ENCODE results near the gene EPHA7.
A peak's percentile ranks its signal among the peaks of the same experiment; 100 is the strongest.

The EPHA7 gene

DNA sequence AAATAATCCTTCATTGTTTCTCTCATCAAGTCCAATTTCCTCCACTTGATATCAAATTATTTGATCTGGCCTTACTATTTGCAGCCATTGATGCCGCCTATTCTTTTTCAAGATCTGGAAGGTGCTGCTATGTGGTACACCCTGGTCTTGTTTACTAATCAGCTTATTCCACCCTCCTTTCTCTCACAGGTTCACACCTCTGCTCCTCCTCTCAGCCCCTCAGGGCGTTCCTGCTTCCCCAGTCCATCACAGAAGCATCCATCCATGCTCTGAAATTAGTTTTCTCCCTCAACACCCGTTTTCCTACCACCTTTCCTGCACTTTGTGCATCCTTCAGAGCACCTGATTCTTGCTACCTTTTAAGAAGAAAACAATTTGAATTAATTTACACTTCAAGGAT, 183.6 kb downstream of the EPHA7 start:
- DNase-seq = no peak

DNA sequence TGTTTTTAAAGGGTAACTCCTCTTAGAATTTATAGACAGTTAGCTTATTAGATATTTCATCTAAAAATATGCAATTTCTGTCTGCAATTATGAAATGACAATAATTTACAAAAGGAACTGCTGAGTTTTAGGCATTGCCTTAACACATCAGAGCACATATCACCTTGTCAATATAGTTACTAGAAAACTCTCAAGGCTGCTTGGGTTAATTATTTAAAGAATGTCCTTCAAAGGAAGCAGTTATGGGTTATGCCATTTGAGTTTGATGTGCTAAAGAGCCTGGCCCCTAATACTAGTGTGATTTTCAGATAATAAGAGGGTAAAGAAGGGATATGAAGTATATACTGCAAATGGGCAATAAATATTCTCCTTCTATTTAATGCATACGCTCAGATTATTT, 192.5 kb downstream of the EPHA7 start:
- no peak for DNase-seq

DNA sequence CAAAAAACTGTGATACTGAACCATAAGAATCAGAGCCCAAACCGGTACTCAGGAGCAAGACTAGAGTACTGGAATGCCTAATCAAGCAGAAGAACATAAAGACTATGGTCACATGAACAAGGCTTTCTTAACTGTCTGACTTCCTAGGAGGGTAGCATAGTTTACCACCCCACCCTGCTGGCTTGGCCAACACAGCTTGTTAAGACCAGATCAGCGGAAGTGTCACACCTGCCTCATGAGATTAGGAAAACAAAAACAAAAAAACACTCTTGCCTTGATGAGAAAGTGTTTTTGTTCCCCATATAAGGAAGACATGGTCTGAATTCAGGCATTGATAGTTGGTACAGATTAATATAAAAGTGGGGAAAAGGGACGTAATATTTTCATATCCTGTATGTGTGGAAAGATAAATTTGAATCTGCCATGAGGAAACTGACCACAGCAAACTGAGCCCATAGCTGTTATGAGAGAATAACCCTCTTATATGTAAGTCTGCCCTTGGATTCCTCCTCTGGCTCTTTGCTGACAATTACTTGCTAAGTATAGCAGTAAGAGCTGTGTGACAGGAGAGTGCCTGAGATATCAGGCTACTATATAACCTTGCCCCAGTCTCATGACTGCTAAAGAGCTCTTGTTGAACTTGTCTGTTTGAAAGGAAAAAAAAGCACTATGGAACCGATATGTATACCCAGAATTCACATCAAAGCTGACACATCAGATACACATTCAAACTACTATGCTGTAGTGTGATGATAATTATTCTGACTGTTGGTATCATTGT, 197.1 kb downstream of the EPHA7 start:
- DNase-seq = no peak

DNA sequence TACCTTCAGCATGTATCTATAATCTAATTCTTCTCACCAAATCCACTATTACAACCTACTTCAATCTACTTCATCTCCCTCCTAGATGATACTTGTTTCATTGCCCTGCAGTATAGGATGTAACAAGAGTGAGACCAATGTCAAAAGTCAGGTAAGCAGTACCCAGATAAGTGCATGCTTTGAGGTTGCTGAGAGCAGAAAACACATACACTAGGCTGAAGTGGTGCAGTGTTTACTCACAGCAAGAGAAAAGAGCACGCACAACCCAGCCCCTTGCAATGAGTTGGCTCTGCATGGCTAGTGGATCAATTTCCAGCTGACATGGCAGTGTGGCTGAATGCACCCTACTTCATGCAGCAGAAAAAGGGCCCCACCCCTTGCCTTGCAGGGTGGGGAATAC, 199.9 kb downstream of the EPHA7 start:
- DNase-seq = no peak

DNA sequence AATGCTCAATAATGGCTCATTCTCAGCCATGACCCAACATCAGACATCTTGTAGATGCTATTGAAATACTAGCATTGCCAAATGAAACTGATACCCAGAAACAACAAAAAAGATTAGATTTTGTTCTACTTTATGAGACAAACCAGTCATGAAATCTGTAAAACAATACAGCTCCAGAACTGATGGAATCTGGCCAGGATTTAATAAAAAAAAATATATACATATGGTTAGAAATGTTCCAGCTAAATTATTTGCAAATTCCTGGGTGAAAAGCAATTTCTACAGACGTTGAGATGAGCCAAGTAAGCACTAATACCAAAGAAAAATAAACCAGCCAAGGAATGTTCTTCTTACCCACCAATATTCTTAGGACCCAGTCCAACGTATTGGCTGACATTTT, 201.3 kb downstream of the EPHA7 start:
- DNase-seq = no peak

DNA sequence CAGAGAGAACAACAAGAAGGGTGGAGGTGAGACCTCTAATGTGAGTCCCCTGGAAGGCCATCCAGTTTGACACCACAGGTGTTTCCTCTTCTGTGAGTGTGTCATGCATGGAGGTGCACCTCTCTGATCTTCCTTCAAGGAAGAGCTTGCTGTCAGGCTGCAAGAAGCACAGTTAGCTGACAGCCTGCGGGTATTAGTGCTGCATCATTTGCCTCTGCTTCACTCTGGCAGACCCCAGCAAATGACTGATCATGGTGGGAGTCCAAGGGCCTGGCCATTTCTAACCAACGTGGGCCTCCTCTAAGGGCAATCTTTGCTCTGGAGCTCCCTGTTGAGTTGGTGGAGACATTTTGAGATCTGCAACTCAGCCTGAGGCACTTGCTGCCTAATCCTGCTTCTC, 206.3 kb downstream of the EPHA7 start:
- DNase-seq = no peak

DNA sequence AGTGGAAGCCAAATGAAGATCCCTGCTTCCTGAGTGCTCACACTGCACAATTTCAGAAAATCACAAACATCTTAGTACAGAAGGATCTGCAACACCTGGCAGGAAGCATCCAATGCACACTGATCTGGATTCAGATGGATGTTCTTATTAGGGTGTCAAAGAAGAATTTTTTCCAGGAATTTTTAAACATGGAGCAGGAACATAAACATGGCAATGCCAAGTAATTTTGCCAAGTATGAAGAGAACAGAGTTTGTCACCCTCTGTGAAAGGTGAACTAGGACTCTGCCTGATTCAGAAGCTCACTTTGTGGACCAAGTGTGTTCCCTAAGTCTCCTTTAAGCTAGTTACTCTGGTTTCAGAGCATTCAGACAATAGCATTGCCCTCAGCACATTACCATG, 208.5 kb downstream of the EPHA7 start:
- DNase-seq = no peak

DNA sequence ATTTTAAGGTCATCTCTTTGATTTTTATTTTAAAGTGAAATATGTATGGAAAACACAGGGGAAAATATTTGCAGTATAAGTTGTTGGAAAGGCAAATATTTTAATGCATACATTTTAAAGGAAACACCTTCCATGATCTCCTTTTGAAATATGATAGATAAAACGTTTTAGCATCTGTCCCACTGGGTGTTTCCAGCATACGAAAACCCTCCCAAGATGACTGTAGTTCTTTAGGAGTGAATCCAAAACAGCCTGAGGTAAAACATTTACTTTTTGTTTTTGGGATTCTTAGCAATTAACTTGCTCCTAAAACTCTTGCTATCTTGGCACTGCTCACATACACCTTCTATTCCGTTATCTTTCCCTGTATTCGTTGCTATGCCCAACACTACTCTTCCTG, 210.0 kb downstream of the EPHA7 start:
- DNase-seq = no peak

DNA sequence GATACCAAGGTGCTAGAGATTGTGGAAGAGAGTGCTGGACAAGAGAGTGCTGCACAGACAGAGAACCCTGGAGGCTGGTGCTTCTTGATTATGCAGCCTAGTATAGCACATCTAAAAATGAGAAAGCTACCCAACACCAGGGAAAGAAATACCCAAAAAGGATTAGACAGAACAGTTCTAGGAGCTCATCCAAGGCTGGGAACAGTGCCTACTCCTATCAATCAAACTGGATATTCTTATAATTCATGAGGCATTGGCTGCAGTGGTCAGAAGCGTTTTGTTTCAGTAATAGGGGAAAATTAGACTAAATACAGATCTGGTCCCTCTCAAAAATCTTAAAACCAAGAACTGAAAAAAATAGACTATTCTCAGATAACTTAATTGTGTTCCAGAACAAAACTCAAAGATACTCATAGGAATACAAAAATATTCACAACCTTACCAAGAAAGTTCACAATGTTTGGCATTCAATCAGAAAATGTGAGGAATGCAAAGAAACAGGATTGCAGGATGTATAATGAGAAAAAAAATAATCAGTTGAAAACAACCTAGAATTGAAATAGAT, 222.9 kb downstream of the EPHA7 start:
- DNase-seq = peak; percentile 7

DNA sequence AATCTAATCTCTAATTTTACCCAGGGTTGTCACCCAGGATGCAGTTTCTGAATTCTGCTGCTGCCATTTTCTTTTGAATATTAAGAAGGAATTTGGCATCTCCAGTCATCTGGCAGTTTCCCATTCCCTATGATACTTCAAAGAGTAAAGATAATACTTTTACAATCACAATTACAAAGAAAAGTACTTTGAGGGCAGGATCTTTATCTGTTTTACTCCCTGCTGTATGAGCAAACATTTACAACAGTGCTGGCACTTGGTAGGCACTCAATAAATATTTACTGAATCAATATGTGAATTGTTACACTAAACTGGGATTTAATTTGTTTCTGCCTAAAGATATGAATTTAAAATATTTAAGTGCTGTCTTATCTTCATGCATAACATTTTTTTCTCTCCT, 224.9 kb downstream of the EPHA7 start:
- no peak for DNase-seq

DNA sequence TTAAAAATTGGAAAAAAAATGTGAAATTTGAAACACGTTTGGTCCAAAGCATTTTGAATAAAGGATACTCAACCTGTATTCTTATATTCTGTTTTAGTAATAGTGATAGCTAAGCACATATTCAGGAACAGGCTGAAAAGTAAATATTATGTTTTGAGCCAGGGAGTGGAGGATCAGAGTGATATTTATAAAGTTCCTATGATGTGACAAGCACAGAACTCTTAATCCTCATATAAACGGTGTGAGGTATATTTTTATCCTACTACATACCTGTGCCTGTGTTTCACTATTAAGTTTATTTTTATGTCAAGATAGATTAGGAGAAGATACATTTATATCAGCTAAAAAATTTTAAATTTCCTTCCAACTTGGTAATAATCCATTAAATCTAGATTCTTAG, 225.5 kb downstream of the EPHA7 start:
- no peak for DNase-seq

Data from midbrain (tissue), 1 donor.